IPS-18c (cell line): ENCODE results near the gene LCN10.

ENCODE experiments used
- H3K4me3 ChIP-seq: 2 replicates; pipeline ENCODE4 v1.7.0; 2013; ENCODE audit warnings: low read depth, mild to moderate bottlenecking, low read length, moderate library complexity; ENCODE audit not compliant: insufficient read depth
- H3K9me3 ChIP-seq: one replicate; pipeline ENCODE4 v1.6.1; 2013; ENCODE audit warnings: mild to moderate bottlenecking, low read length, moderate library complexity; ENCODE audit not compliant: control insufficient read depth, insufficient read depth

LCN10 gene

GRCh38 chr9:136747161-136748060 is 4.7 kb upstream of the LCN10 start:
- H3K4me3 ChIP-seq, result no peak overlapping the region
- H3K9me3 ChIP-seq, result no peaks in the 10 kb centered on the region

GRCh38 chr9:136746621-136747020 is 3.9 kb upstream of the LCN10 start:
- H3K4me3 ChIP-seq, result no peak overlapping the region

GRCh38 chr9:136746155-136746490 is 3.4 kb upstream of the LCN10 start:
- H3K4me3 ChIP-seq, result no peak overlapping the region
- no peaks in the 10 kb centered on the region for H3K9me3 ChIP-seq

More at GRCh38 chr9:136746621-136747020, 3.9 kb upstream of the LCN10 start:
- H3K9me3 ChIP-seq, result no peaks in the 10 kb centered on the region

GRCh38 chr9:136745389-136746154 is 2.8 kb upstream of the LCN10 start:
- H3K4me3 ChIP-seq, result no peak overlapping the region
- no peaks in the 10 kb centered on the region for H3K9me3 ChIP-seq

- H3K4me3 ChIP-seq, result no peak overlapping the region
- no peaks in the 10 kb centered on the region for H3K9me3 ChIP-seq
These were observed 2.0 kb upstream of the LCN10 start for GRCh38 chr9:136744773-136745172.

GRCh38 chr9:136743639-136744211 is 985 bp upstream of the LCN10 start:
- Histone ChIP-seq H3K4me3 (no peak overlapping the region), H3K9me3 (no peaks in the 10 kb centered on the region)

- Histone ChIP-seq H3K9me3 (no peaks in the 10 kb centered on the region), H3K4me3 (no peak overlapping the region)
These were observed 713 bp downstream of the LCN10 start for GRCh38 chr9:136741883-136742571.

GRCh38 chr9:136740971-136741882 is 1.5 kb downstream of the LCN10 start:
- H3K9me3 ChIP-seq, result no peaks in the 10 kb centered on the region
- no peak overlapping the region for H3K4me3 ChIP-seq

GRCh38 chr9:136740491-136740890 is 2.2 kb downstream of the LCN10 start:
- H3K9me3 ChIP-seq, result no peaks in the 10 kb centered on the region
- H3K4me3 ChIP-seq, result no peak overlapping the region

- Histone ChIP-seq H3K9me3 (no peaks in the 10 kb centered on the region), H3K4me3 (no peak overlapping the region)
These were observed 2.7 kb downstream of the LCN10 start for GRCh38 chr9:136740069-136740468.

GRCh38 chr9:136739509-136739908 is 3.2 kb downstream of the LCN10 start:
- Histone ChIP-seq H3K9me3 (no peaks in the 10 kb centered on the region), H3K4me3 (no peak overlapping the region)

- Histone ChIP-seq H3K4me3 (no peak overlapping the region), H3K9me3 (no peaks in the 10 kb centered on the region)
These were observed 3.8 kb downstream of the LCN10 start for GRCh38 chr9:136738960-136739359.

GRCh38 chr9:136735812-136736480 is 6.8 kb downstream of the LCN10 start:
- no peaks in the 10 kb centered on the region for H3K9me3 ChIP-seq
- H3K4me3 ChIP-seq, result no peak overlapping the region

- Histone ChIP-seq H3K9me3 (no peaks in the 10 kb centered on the region), H3K4me3 (no peak overlapping the region)
These were observed 7.8 kb downstream of the LCN10 start for GRCh38 chr9:136734837-136735496.

- no peaks in the 10 kb centered on the region for H3K9me3 ChIP-seq
- H3K4me3 ChIP-seq, result no peak overlapping the region
These were observed 9.1 kb downstream of the LCN10 start for GRCh38 chr9:136733611-136734010.
